Body of pancreas (tissue), 4 donors: Measurements from ENCODE around the gene ELSPBP1.

Source experiments
- POLR2A ChIP-seq, 3 donors: fragments of 450-650 bp; IDR thresholded peaks; one replicate each; pipeline ENCODE4 v1.6.1; 2016; ENCODE audit warnings: antibody characterized with exemption in 3 of 3, mild to moderate bottlenecking in 2 of 3
- TF ChIP-seq, protein P1 (sequence below), 7 experiments: fragments of 450-650 bp in 4 of 7; fragments of 200-600 bp in 3 of 7; sonication (generic) in 3 of 7; IDR thresholded peaks; one replicate each; pipeline ENCODE4 v1.5.1; 2016 to 2019; ENCODE audit warnings: antibody characterized with exemption in 7 of 7

DNA sequence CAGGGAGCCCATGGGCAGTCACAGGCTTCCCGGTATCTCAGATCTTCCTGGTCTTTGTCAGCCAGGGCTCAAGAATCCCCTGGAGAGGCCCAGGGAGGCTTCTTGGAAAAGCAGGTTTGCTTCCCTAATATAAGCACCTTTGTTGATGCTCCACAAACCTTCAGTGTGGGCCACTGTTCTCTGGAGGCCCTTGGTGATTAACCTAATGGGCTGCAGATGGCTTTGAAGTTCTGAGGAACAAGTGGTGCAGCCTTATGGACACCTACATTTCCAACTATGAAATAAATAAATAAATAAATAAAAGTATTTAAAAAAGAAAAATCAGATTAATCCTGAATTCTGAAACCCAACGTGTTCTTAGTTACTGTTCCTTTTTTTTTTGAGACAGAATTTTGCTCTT lies 2.4 kb upstream of the ELSPBP1 start, which contains the start of gene BSPH1:
- TF ChIP-seq, protein P1, sequence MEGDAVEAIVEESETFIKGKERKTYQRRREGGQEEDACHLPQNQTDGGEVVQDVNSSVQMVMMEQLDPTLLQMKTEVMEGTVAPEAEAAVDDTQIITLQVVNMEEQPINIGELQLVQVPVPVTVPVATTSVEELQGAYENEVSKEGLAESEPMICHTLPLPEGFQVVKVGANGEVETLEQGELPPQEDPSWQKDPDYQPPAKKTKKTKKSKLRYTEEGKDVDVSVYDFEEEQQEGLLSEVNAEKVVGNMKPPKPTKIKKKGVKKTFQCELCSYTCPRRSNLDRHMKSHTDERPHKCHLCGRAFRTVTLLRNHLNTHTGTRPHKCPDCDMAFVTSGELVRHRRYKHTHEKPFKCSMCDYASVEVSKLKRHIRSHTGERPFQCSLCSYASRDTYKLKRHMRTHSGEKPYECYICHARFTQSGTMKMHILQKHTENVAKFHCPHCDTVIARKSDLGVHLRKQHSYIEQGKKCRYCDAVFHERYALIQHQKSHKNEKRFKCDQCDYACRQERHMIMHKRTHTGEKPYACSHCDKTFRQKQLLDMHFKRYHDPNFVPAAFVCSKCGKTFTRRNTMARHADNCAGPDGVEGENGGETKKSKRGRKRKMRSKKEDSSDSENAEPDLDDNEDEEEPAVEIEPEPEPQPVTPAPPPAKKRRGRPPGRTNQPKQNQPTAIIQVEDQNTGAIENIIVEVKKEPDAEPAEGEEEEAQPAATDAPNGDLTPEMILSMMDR (IDR thresholded peaks at IDR 0.05): no peak
- no peak for TF ChIP-seq POLR2A (IDR thresholded peaks at IDR 0.05)
